GM15510 (cell line): ENCODE results near the gene MMP19.

ENCODE experiments used
- POLR2A ChIP-seq: IDR thresholded peaks from 3 replicates; pipeline ENCODE4 v1.6.1; 2011; ENCODE audit warnings: borderline replicate concordance; ENCODE audit not compliant: insufficient read length; ENCODE audit errors: extremely low read depth

Gene MMP19

GRCh38 chr12:55842681-55843429, at the start of gene MMP19:
Gene MMP19 (minus strand): TSS chr12:55842936. CDS start chr12:55842830, 106 bp downstream.
- TF ChIP-seq POLR2A: no peak

DNA sequence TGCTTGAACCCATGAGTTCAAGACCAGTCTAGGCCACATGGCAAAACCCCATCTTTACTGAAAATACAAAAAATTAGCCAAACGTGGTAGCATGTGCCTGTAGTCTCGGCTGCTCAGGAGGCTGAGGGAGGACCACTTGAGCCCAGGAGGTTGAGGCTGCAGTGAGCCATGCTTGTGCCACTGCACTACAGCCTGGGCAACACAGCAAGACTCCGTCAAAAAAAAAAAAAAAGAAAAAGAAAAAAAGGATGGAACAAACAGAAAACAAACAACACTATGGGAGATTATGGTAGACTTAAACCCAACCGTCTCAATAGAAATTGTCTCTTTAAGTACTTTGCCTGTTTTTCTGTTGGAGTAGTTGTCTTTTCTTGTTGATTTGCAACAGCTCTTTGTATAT, 48.6 kb upstream of the MMP19 start:
- TF ChIP-seq POLR2A: no peak

DNA sequence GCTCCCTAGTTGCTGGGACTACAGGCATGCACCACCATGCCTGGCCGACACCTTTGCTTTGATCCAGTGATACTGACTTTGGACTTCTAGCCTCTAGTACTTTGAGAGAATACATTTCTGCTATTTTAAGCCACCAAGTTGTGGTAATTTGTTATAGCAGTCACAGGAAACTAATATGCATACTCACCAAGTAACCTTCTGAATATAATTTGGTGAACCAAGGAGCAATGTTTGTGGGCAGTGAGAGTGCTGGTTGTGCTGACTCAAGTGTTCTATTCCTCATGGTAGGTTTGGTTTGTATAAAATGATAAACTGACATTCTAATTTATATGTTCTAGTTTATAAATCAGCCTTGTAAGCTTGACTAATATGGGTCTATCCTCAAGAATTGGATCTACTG, 42.4 kb upstream of the MMP19 start:
- TF ChIP-seq POLR2A: no peak

DNA sequence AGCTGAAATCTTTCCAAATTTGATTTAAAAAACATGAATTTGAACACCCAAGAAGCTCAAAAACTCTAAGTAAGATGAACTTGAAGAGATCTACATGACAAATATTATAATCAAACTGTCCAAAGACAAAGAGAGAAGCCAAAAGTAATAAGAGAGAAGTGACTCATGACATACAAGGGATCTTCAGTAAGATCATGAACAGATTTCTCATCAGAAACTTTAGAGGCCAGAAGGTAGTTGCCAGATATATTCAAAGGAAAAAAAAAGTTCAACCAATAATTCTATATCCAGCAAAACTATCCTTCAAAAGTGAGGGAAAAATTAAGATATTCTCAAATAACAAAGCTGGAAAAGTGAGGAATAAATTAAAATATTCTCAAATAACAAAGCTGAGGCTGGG, 35.1 kb upstream of the MMP19 start:
- no peak for TF ChIP-seq POLR2A

DNA sequence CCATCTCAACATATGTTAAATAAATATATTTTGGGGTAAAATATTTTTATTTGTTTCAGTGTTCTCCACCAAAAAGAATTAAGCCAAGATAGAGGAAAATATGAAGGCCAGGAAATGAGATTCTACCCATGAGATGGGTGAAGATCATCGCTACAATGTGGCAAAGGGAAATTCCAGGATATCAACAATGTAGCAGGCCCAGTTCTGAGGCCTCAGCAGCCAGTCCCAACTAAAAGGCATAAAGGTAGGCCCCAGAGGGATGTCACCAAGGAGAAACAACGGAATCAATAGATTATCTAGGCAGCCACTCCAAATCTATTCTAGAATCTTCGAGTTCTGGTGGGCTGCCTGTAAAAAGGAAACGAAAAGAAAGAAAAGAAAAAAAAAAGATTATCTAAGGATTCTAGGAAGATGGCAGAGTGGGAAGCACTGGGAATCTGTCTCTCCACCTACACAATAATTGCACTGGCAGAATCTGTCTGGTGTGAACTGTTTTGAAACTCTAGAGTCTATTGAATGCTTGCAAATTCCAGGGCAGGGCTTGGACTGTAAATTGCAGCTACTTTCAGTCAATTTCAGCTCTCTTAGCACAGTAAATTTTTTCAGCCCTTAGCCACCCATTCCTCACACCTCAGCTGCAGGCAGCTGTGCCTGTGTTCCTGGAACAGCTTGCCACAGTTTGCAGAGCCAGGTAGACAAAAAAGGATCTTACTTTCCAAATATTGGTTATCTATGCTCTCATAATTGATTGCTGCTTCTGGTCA, 33.1 kb upstream of the MMP19 start:
- TF ChIP-seq POLR2A: no peak

DNA sequence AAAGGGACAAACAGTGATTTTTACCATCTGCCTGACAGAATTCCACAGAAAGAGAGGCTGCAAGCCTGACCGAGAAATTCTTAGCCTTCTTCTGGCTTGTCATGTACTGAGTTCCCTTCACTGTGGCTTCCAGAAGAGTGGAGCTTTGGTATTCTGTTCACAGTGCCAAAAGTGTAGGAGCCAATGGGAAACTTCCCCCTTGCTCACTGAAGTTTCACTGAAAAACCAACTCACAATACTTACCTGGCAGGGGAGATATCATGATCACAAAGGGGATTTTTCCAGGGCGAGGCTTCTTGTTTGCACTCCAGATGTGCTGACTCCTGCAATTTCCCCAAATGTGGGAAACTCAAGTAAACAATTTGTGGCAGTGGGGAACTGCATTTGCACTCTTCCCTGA, 31.7 kb upstream of the MMP19 start:
- TF ChIP-seq POLR2A: no peak

- TF ChIP-seq POLR2A: no peak
Measured at GRCh38 chr12:55865327-55865726, 22.6 kb upstream of the MMP19 start.

DNA sequence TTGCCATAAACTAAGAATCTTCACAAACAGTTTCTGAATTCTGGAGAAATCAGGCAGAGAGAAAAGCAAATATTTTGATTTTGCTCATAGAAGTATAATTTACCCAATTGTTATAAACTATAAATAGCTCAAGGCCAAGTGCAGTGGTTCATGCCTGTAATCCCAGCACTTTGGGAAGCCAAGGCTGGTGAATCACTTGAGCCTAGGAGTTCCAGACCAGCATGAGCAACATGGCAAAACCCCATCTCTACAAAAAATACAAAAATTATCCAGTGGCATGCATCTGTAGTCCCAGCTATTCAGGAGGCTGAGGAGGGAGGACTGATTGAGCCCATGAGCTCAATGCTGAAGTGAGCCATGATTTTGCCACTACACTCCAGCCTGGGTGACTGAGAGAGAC, 19.6 kb upstream of the MMP19 start:
- TF ChIP-seq POLR2A: no peak

DNA sequence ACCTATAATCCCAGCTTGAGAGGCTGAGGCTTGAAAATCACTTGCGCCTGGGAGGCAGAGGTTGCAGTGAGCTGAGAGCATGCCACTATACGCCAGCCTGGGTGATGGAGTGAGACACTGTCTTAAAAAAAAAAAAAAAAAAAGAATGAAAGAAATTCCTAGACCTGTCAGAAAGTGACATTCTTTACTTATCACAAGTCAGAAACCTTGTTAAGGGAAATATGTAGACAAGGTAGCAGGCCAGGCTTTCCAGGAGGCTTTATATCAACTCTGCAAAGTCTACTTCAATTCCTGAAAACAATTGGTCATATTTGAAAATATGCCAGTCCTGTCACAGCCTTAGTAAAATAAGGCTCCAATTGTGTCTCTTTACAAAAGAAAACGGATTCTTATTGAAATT, 19.1 kb upstream of the MMP19 start:
- TF ChIP-seq POLR2A: no peak

GRCh38 chr12:55861396-55861795, 18.7 kb upstream of the MMP19 start:
- TF ChIP-seq POLR2A: no peak

DNA sequence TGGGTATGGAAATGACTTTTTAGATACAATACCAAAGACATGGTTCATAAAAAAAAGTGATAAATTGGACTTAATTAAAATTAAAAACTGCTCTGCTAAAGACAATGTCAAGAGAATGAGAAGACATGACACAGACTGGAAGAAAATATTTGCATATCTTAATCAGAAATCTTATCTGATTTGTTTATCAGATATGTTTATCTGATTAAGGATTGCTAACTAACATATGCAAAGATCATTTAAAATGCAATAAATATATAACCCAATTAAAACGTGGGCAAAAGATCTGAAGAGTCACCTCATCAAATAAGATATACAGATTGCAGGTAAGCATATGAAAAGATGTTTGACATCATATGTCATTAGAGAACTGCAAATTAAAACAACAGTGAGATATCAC, 10.0 kb upstream of the MMP19 start:
- TF ChIP-seq POLR2A: no peak

DNA sequence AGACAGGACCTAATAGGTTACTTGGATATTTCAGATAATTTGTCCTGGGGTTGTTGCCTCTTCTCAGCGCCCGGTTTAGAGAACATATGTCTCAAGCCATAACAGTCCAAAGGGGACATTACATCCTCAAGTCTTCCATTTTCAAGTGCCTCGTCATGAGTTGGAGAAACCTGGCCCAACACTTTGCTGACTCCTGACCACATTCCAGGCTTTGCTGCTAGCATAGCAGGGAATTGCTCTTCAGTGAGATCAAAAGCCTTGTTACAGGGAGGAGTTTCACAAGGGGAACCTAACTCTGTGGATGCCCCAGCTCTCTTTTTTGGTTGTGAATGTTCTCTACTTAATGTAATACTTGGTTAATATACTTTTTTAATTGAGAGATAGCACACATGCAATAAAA, 8.2 kb upstream of the MMP19 start:
- TF ChIP-seq POLR2A: no peak

- TF ChIP-seq POLR2A: no peak
Measured at GRCh38 chr12:55850401-55850800, 7.7 kb upstream of the MMP19 start.

DNA sequence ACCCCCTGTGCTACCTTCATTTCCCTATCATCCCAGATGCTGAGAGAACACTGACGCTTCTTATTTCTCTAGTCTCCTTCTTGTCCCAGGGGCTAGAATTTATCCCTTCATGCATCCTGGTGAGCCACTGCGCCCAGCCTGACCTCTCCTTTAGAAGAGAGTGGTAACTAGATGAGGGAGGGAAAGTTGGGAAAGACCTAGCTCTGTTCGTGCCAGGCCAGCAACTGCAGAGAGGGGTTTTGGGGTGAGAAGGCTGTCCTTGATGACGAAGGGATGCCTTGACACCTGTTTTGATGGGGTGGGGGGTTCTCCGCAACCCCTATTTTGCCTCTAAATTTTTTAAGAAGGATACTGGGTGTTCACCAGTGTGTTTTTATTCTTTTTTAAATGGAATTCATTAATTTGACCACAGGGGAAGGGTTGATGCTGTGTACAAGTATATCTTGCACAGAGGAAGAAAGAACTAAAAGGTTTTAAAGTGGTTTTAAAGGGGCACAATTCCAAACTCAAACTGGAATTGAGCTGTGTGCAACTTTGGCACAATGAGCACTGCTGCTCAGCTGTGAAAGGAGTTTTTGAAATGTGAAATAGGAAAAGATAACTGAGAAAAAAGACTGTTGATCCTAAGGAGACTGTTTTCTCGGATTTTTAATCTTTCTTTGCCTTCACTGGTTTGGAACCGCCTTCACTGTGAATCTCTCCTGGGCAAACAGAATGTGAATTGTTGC, 7.0 kb upstream of the MMP19 start:
- TF ChIP-seq POLR2A: no peak

GRCh38 chr12:55847603-55848291, 5.0 kb upstream of the MMP19 start:
- TF ChIP-seq POLR2A: no peak

GRCh38 chr12:55847033-55847432, 4.3 kb upstream of the MMP19 start:
- no peak for TF ChIP-seq POLR2A
